IMR-90 (cell line): ENCODE data around the gene RAB11FIP3. TPM values are rescaled to one million over a fixed set of nuclear protein-coding genes. Genes with fewer than 3 reads are reported as not detected.

Experiments used
- ATAC-seq: fragments of 200-7000 bp; cut with Tn5 transposase; 2 replicates; pipeline ENCODE4 v1.9.1; 2020; ENCODE audit warnings: low read depth, mild to moderate bottlenecking, moderate library complexity
- BruUV-seq: library from RNA; stranded (reverse); fragments of 400-500 nt; replicated peaks from 2 replicates; lab custom pipeline; 2021; lab: Mats Ljungman, UMichigan
- CTCF ChIA-PET: fragments of 300-600 bp; formaldehyde crosslinking; extraction: SDS; loops from one replicate; lab custom pipeline; 2021; ENCODE audit warnings: antibody characterized with exemption; lab: Yijun Ruan, JAX
- POLR2A ChIA-PET: fragments of 300-600 bp; sonication (Branson Sonifier 250); formaldehyde crosslinking; loops from one replicate; lab custom pipeline; 2022; ENCODE audit warnings: antibody characterized with exemption; ENCODE audit not compliant: unreplicated experiment; lab: Charles Lee
- DNase-seq: peaks from one replicate; pipeline ENCODE4 v3.0.0; 2013
- H2AFZ ChIP-seq: replicated peaks from 2 replicates; pipeline ENCODE3; 2013; ENCODE audit warnings: low read length, mild to moderate bottlenecking; ENCODE audit not compliant: poor library complexity
- H2AK5ac ChIP-seq: 2 replicates; pipeline ENCODE4 v1.6.1; 2013; ENCODE audit warnings: low read depth, low read length, inconsistent platforms
- H2AK9ac ChIP-seq: replicated peaks from 2 replicates; pipeline ENCODE3; 2013; ENCODE audit warnings: mild to moderate bottlenecking, low read depth, low read length, moderate library complexity; ENCODE audit not compliant: poor library complexity
- H2BK120ac ChIP-seq: 2 replicates; pipeline ENCODE4 v1.6.1; 2013; ENCODE audit warnings: low read depth, low read length, inconsistent platforms
- H2BK15ac ChIP-seq: 3 replicates; pipeline ENCODE4 v1.6.1; 2013; ENCODE audit warnings: low read depth, low read length, inconsistent platforms
- H2BK20ac ChIP-seq: 2 replicates; pipeline ENCODE4 v1.6.1; 2013; ENCODE audit warnings: low read depth, mild to moderate bottlenecking, inconsistent platforms, low read length, moderate library complexity
- H2BK5ac ChIP-seq: 2 replicates; pipeline ENCODE4 v1.6.1; 2013; ENCODE audit warnings: mild to moderate bottlenecking, low read depth, low read length, inconsistent platforms; ENCODE audit not compliant: poor library complexity, severe bottlenecking
- H3K14ac ChIP-seq: replicated peaks from 2 replicates; pipeline ENCODE4 v1.6.1; 2013; ENCODE audit warnings: low read depth, low read length, inconsistent platforms
- H3K18ac ChIP-seq: 2 replicates; pipeline ENCODE4 v1.6.1; 2013; ENCODE audit warnings: low read depth, low read length, control low read depth
- H3K23ac ChIP-seq: 2 replicates; pipeline ENCODE4 v1.6.1; 2013; ENCODE audit warnings: low read depth, low read length, inconsistent platforms
- H3K27ac ChIP-seq: 2 replicates; pipeline ENCODE4 v1.5.1; 2013; ENCODE audit warnings: mild to moderate bottlenecking, control low read depth, low read length; ENCODE audit not compliant: insufficient read depth
- H3K27me3 ChIP-seq: 2 replicates; pipeline ENCODE4 v1.6.1; 2013; ENCODE audit warnings: low read length; ENCODE audit not compliant: control insufficient read depth, insufficient read depth
- H3K36me3 ChIP-seq: 2 replicates; pipeline ENCODE4 v1.6.1; 2013; ENCODE audit warnings: low read length, mixed read lengths; ENCODE audit not compliant: control insufficient read depth, insufficient read depth
- H3K4ac ChIP-seq: 2 replicates; pipeline ENCODE4 v1.6.1; 2013; ENCODE audit warnings: low read depth, low read length, inconsistent platforms
- H3K4me1 ChIP-seq: 2 replicates; pipeline ENCODE4 v1.6.1; 2013; ENCODE audit warnings: low read length, mixed read lengths; ENCODE audit not compliant: control insufficient read depth, insufficient read depth
- H3K4me2 ChIP-seq: 2 replicates; pipeline ENCODE4 v1.6.1; 2013; ENCODE audit warnings: low read depth, mild to moderate bottlenecking, control low read depth, low read length, moderate library complexity
- H3K4me3 ChIP-seq: 2 replicates; pipeline ENCODE4 v1.5.1; 2013; ENCODE audit warnings: low read depth, mild to moderate bottlenecking, control low read depth, low read length, moderate library complexity; ENCODE audit not compliant: insufficient read depth
- H3K56ac ChIP-seq: 2 replicates; pipeline ENCODE4 v1.6.1; 2013; ENCODE audit warnings: low read length, inconsistent platforms; ENCODE audit not compliant: insufficient read depth; ENCODE audit errors: extremely low read depth
- H3K79me1 ChIP-seq, 2 experiments: 2 replicates each; pipeline ENCODE4 v1.6.1; 2013; ENCODE audit warnings: low read length in 2 of 2, inconsistent platforms in 1 of 2, low read depth in 1 of 2
- H3K9ac ChIP-seq: 2 replicates; pipeline ENCODE4 v1.6.1; 2013; ENCODE audit warnings: low read depth, low read length, control low read depth
- H3K9me1 ChIP-seq: 2 replicates; pipeline ENCODE4 v1.6.1; 2013; ENCODE audit warnings: low read length, inconsistent platforms; ENCODE audit not compliant: insufficient read depth
- H3K9me3 ChIP-seq: 2 replicates; pipeline ENCODE4 v1.6.1; 2013; ENCODE audit warnings: low read length; ENCODE audit not compliant: control insufficient read depth, insufficient read depth
- H4K20me1 ChIP-seq: 2 replicates; pipeline ENCODE4 v1.6.1; 2013; ENCODE audit warnings: low read length, inconsistent platforms; ENCODE audit not compliant: insufficient read depth
- H4K5ac ChIP-seq: 2 replicates; pipeline ENCODE4 v1.6.1; 2013; ENCODE audit warnings: mild to moderate bottlenecking, low read depth, low read length, control low read depth
- H4K8ac ChIP-seq, 2 experiments: 2 replicates each; pipeline ENCODE4 v1.6.1; 2013; ENCODE audit warnings: low read depth in 2 of 2, low read length in 2 of 2, control low read depth in 1 of 2, inconsistent platforms in 1 of 2
- H4K91ac ChIP-seq: 2 replicates; pipeline ENCODE4 v1.6.1; 2013; ENCODE audit warnings: low read depth, low read length, inconsistent platforms; ENCODE audit not compliant: insufficient read depth
- CEBPB ChIP-seq: IDR thresholded peaks from 2 replicates; pipeline ENCODE4 v1.6.1; 2012; ENCODE audit warnings: low read depth, low read length, improper control_type of control experiment
- CHD1 ChIP-seq: IDR thresholded peaks from 2 replicates; pipeline ENCODE4 v1.6.1; 2012; ENCODE audit warnings: low read depth, low read length, improper control_type of control experiment
- MAFK ChIP-seq: IDR thresholded peaks from 2 replicates; pipeline ENCODE4 v1.6.1; 2012; ENCODE audit warnings: low read depth, low read length, improper control_type of control experiment
- MAZ ChIP-seq: IDR thresholded peaks from 2 replicates; pipeline ENCODE4 v1.6.1; 2012; ENCODE audit warnings: low read depth, mild to moderate bottlenecking, low read length, improper control_type of control experiment, moderate library complexity, borderline replicate concordance
- MXI1 ChIP-seq: IDR thresholded peaks from 2 replicates; pipeline ENCODE4 v1.6.1; 2012; ENCODE audit warnings: low read depth, mild to moderate bottlenecking, low read length, moderate library complexity, borderline replicate concordance
- NFE2L2 ChIP-seq: fragments of 150-350 bp; IDR thresholded peaks from 2 replicates; pipeline ENCODE4 v1.6.1; 2016; ENCODE audit warnings: low read depth, mild to moderate bottlenecking, low read length
- POLR2A ChIP-seq: IDR thresholded peaks from 2 replicates; pipeline ENCODE4 v1.6.1; 2012; ENCODE audit warnings: mild to moderate bottlenecking, low read depth, low read length
- RAD21 ChIP-seq: IDR thresholded peaks from 2 replicates; pipeline ENCODE4 v1.6.1; 2012; ENCODE audit warnings: low read length, improper control_type of control experiment
- RFX5 ChIP-seq: IDR thresholded peaks from 2 replicates; pipeline ENCODE4 v1.8.0; 2012; ENCODE audit warnings: low read depth, mild to moderate bottlenecking, low read length, moderate library complexity
- SMC3 ChIP-seq: fragments of 150-350 bp; IDR thresholded peaks from 2 replicates; pipeline ENCODE4 v1.6.1; 2016; ENCODE audit warnings: low read depth, mild to moderate bottlenecking, antibody characterized with exemption, low read length, moderate library complexity
- WGBS, 2 experiments: methylation state at CpG; one replicate each; pipeline versions ENCODE4 v1.1.5 to v1.1.7; 2013; ENCODE audit warnings: missing lambda C conversion rate in 2 of 2; ENCODE audit not compliant: insufficient read length in 1 of 2; ENCODE audit errors: extremely low coverage in 2 of 2; 5-methylcytosine and 5-hydroxymethylcytosine counted together
- dilution Hi-C: fragments of 300-500 bp; cut with HindIII; formaldehyde crosslinking; loops from one replicate; pipeline ENCODE4 v1.14.3; 2018; ENCODE audit warnings: low sequenced_read_pairs; ENCODE audit not compliant: unreplicated experiment
- in situ Hi-C: fragments of 300-500 bp; cut with MboI; formaldehyde crosslinking; loops from 3 replicates; pipeline ENCODE4 v1.14.3; 2019; ENCODE audit warnings: low sequenced_read_pairs, inconsistent platforms, mixed read lengths
- intact Hi-C: fragments of 100-400 bp; cut with micrococcal nuclease; formaldehyde crosslinking; loops from 2 replicates; pipeline ENCODE4 v1.10.0; 2022
- polyA plus RNA-seq, 3 experiments: library from polyadenylated mRNA; depleted of rRNA; stranded (reverse); fragments of >200 nt; gene quantifications; 2 replicates each; pipeline ENCODE4 v1.2.3, GENCODE V29; 2012; ENCODE audit warnings: low replicate concordance in 1 of 3
- total RNA-seq: library from RNA; depleted of rRNA; stranded (reverse); fragments of >200 nt; gene quantifications from 2 replicates; pipeline ENCODE4 v1.2.3, GENCODE V29; 2012
- TF ChIP-seq, protein P1 (sequence below): conservative IDR thresholded peaks from 2 replicates; pipeline ENCODE4 v1.5.1; 2012; ENCODE audit warnings: mild to moderate bottlenecking, low read depth, low read length, improper control_type of control experiment
- TF ChIP-seq, protein P2 (sequence below): fragments of 150-350 bp; IDR thresholded peaks from 2 replicates; pipeline ENCODE4 v1.6.1; 2016; ENCODE audit warnings: low read depth, mild to moderate bottlenecking, low read length, moderate library complexity, borderline replicate concordance
- TF ChIP-seq, protein P3 (sequence below): fragments of 150-350 bp; IDR thresholded peaks from 2 replicates; pipeline ENCODE4 v1.6.1; 2017; ENCODE audit warnings: mild to moderate bottlenecking, antibody characterized with exemption, low read length, low read depth

The RAB11FIP3 gene
- total and polyA plus RNA-seq, 2 of the 4 experiments (the other 2 are of a cell fraction) = 7.5 to 22.5 TPM

DNA sequence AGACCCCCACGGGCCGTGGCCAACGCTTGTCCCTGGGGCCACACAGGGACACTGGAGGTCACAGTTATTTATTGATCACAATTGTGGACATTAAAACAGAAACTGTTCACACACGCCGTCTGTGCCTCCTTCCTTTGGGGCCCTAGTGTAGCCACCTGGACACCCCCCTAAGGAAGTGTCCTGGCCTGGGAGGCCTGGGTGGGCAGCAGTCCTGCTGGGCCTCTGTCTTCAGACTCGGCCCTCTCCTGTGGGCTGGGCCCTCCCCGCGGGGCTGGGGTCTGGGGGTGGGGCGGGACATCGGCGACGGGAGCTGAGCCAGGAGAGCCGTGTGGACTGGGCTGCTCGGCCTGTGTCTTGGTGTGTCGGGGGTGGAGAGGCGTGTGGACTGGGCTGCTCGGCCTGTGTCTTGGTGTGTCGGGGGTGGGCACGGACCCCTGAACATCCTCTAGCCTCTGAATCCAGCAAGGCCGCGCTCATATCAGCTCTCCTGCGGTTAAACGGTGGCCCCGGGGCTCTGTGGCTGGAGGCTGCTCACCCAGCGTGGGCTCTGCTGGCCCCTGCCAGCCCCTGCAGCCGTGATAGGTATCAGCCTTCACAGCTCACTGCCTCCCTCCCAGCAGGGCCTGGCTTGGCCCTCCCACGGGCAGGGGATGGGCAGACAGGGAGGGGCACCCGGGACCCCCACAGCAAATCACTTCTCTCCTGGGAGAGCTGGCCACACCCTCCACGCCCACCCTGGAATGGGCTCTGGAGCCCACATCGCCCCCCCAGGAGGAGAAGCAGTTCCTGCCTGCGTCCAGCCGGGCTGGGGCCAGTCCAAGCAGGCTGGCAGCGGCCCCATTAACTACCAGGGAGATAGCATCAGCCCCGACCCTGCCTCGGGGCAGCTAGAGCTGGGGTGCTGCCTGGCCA lies 140.2 kb downstream of the RAB11FIP3 start:
- Histone ChIP-seq H3K4ac (no peak overlapping the region), H3K4me1 (peaks cover 19% of the 10 kb centered on the region), H3K4me2 (no peak overlapping the region), H2AFZ (peak overlapping the region; percentile 69), H3K27ac (no peak overlapping the region), H2AK5ac (0 out of 2 replicates have a peak overlapping the region, but pooled peaks have one; percentile 23), H2BK5ac (no peak overlapping the region), H3K79me1 (peaks cover 0 to 7% of the 10 kb centered on the region in 2 experiments; a peak in 2 of 4 replicates), H3K14ac (0 out of 2 replicates have a peak overlapping the region, but pooled peaks have one; percentile 8), H3K36me3 (no peaks in the 10 kb centered on the region), H4K91ac (no peak overlapping the region; the same call in 1 of the 2 replicates), H4K5ac (peak overlapping the region; percentile 9; the same call in 1 of the 2 replicates), H3K9me3 (no peaks in the 10 kb centered on the region), H3K23ac (no peak overlapping the region), H3K27me3 (peaks cover 21% of the 10 kb centered on the region), H3K4me3 (no peak overlapping the region), H4K20me1 (peaks cover 6% of the 10 kb centered on the region; the same call in 1 of the 2 replicates), H3K9me1 (peaks cover 4% of the 10 kb centered on the region), H3K9ac (no peak overlapping the region), H3K56ac (no peak overlapping the region), H2AK9ac (peak overlapping the region; percentile 22), H3K18ac (no peak overlapping the region), H2BK15ac (no peak overlapping the region), H4K8ac (peak overlapping the region; percentile 93 to 94; a peak in 2 of 4 replicates), H2BK20ac (no peak overlapping the region), H2BK120ac (peak overlapping the region; percentile 27; the same call in 1 of the 2 replicates)
- dilution Hi-C loops (no loop called here), intact Hi-C loops (no loop called here), in situ Hi-C loops (no loop called here)
- no TSS peak for BruUV-seq
- no peak for ATAC-seq
- 40% methylated on average over 14 of the region's 35 CpGs; no CpG with 5 or more reads in 1 of the 2 experiments for WGBS, 2 experiments
- peak; percentile 3 for DNase-seq
- ChIA-PET POLR2A (interaction anchor here (0.6 kb wide), 1 partner anchor 157 kb away, joined by 3 read pairs; no protein-coding TSS in a partner anchor), CTCF (no interaction called here)
- TF ChIP-seq, protein P1, sequence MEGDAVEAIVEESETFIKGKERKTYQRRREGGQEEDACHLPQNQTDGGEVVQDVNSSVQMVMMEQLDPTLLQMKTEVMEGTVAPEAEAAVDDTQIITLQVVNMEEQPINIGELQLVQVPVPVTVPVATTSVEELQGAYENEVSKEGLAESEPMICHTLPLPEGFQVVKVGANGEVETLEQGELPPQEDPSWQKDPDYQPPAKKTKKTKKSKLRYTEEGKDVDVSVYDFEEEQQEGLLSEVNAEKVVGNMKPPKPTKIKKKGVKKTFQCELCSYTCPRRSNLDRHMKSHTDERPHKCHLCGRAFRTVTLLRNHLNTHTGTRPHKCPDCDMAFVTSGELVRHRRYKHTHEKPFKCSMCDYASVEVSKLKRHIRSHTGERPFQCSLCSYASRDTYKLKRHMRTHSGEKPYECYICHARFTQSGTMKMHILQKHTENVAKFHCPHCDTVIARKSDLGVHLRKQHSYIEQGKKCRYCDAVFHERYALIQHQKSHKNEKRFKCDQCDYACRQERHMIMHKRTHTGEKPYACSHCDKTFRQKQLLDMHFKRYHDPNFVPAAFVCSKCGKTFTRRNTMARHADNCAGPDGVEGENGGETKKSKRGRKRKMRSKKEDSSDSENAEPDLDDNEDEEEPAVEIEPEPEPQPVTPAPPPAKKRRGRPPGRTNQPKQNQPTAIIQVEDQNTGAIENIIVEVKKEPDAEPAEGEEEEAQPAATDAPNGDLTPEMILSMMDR = no peak
- TF ChIP-seq MXI1 (no peak), MAFK (no peak), CEBPB (no peak), RAD21 (no peak), CHD1 (no peak), SMC3 (no peak), RFX5 (no peak), MAZ (no peak), POLR2A (no peak), NFE2L2 (no peak)
- TF ChIP-seq, protein P2, sequence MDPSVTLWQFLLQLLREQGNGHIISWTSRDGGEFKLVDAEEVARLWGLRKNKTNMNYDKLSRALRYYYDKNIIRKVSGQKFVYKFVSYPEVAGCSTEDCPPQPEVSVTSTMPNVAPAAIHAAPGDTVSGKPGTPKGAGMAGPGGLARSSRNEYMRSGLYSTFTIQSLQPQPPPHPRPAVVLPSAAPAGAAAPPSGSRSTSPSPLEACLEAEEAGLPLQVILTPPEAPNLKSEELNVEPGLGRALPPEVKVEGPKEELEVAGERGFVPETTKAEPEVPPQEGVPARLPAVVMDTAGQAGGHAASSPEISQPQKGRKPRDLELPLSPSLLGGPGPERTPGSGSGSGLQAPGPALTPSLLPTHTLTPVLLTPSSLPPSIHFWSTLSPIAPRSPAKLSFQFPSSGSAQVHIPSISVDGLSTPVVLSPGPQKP = no peak
- TF ChIP-seq, protein P3, sequence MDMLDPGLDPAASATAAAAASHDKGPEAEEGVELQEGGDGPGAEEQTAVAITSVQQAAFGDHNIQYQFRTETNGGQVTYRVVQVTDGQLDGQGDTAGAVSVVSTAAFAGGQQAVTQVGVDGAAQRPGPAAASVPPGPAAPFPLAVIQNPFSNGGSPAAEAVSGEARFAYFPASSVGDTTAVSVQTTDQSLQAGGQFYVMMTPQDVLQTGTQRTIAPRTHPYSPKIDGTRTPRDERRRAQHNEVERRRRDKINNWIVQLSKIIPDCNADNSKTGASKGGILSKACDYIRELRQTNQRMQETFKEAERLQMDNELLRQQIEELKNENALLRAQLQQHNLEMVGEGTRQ = no peak
